ENCODE results near the gene EPM2AIP1.

- TF ChIP-seq GATA3 (IDR thresholded peaks at IDR 0.05; ENCODE audit: low read depth, low read length) (no peak), GATA2 (IDR thresholded peaks at IDR 0.05; ENCODE audit: low read depth, low read length) (no peak)
These were observed 48.7 kb upstream of the EPM2AIP1 start for GRCh38 chr3:37041546-37042195.
